Measurements from ENCODE around the gene NTRK2. TPM values are rescaled to one million over a fixed set of nuclear protein-coding genes. Genes with fewer than 3 reads are reported as not detected.

The NTRK2 gene
- total RNA-seq, 3 donors from 2014 or later, result 1.7 to 3.5 (median 2.5) TPM

- intact Hi-C loops (cut with DNase I, micrococcal nuclease), result loop anchor here in 1 of 2 donors (5.0 kb wide), 1 partner anchor 76 kb away; no protein-coding TSS in a partner anchor
- no peak for ATAC-seq
- TF ChIP-seq, protein P1, sequence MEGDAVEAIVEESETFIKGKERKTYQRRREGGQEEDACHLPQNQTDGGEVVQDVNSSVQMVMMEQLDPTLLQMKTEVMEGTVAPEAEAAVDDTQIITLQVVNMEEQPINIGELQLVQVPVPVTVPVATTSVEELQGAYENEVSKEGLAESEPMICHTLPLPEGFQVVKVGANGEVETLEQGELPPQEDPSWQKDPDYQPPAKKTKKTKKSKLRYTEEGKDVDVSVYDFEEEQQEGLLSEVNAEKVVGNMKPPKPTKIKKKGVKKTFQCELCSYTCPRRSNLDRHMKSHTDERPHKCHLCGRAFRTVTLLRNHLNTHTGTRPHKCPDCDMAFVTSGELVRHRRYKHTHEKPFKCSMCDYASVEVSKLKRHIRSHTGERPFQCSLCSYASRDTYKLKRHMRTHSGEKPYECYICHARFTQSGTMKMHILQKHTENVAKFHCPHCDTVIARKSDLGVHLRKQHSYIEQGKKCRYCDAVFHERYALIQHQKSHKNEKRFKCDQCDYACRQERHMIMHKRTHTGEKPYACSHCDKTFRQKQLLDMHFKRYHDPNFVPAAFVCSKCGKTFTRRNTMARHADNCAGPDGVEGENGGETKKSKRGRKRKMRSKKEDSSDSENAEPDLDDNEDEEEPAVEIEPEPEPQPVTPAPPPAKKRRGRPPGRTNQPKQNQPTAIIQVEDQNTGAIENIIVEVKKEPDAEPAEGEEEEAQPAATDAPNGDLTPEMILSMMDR (IDR thresholded peaks at IDR 0.05), result no peak
- H3K4me3 ChIP-seq, result no peak overlapping the region
- H3K36me3 ChIP-seq (ENCODE audit: low read depth), result no peaks in the 10 kb centered on the region
- no peak for DNase-seq
- no peaks in the 10 kb centered on the region for H3K4me1 ChIP-seq (ENCODE audit: low read depth)
- no peaks in the 10 kb centered on the region for H3K9me3 ChIP-seq
These were observed 372.1 kb downstream of the NTRK2 start for GRCh38 chr9:85041466-85042137.

- ATAC-seq, result no peak
- intact Hi-C loops (cut with DNase I, micrococcal nuclease), result loop anchor here in 1 of 2 donors (5.0 kb wide), 1 partner anchor 74 kb away; no protein-coding TSS in a partner anchor
These were observed 373.6 kb downstream of the NTRK2 start for GRCh38 chr9:85042981-85043647.

GRCh38 chr9:85045271-85045670, 375.7 kb downstream of the NTRK2 start:
- H3K4me1 ChIP-seq (ENCODE audit: low read depth), result no peaks in the 10 kb centered on the region
- H3K36me3 ChIP-seq (ENCODE audit: low read depth), result no peaks in the 10 kb centered on the region
- TF ChIP-seq, protein P1 (IDR thresholded peaks at IDR 0.05), result no peak
- DNase-seq (no peak), ATAC-seq (peak; percentile 49)
- H3K9me3 ChIP-seq, result no peaks in the 10 kb centered on the region
- no peak overlapping the region for H3K4me3 ChIP-seq
- intact Hi-C loops (cut with DNase I, micrococcal nuclease), result no loop called here

More at GRCh38 chr9:85042981-85043647, 373.6 kb downstream of the NTRK2 start:
- Histone ChIP-seq H3K4me3 (no peak overlapping the region), H3K9me3 (no peaks in the 10 kb centered on the region), H3K36me3 (ENCODE audit: low read depth) (no peaks in the 10 kb centered on the region), H3K4me1 (ENCODE audit: low read depth) (no peaks in the 10 kb centered on the region)
- no peak for DNase-seq
- TF ChIP-seq, protein P1 (IDR thresholded peaks at IDR 0.05), result no peak

GRCh38 chr9:85046475-85046874, 376.9 kb downstream of the NTRK2 start:
- no peaks in the 10 kb centered on the region for H3K9me3 ChIP-seq
- H3K36me3 ChIP-seq (ENCODE audit: low read depth), result no peaks in the 10 kb centered on the region
- ATAC-seq, result no peak
- no peak for DNase-seq
- no peaks in the 10 kb centered on the region for H3K4me1 ChIP-seq (ENCODE audit: low read depth)
- no peak overlapping the region for H3K4me3 ChIP-seq
- intact Hi-C loops (cut with DNase I, micrococcal nuclease), result no loop called here
- TF ChIP-seq, protein P1 (IDR thresholded peaks at IDR 0.05), result no peak

DNA sequence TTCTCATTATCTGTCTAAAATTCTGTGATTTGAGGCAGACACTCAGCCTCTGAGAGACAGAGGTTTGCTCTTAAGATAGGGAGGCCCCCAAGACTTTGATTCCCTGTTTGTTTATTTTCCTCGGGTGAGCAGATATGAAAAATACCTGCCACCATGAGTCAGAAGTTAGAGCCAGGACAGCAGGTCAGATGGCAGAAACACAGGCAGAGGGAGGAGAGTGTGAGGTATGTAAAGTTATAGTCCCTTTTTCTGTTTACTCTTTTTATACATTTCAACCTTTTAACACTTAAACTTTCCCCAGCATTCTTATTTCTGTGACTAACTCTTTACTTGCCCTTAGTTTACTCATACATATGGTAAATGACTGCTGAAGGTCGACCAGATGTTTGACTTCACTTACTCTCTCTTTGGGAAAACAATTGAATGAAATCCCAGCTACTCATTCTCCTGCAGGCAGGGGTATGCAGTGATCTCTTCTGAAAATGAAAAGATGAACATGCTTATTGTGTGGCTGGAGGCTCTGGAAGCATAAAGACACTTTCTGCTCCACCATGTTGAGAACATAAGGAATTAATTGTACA, 383.8 kb downstream of the NTRK2 start:
- DNase-seq (no peak), ATAC-seq (peak; percentile 26)
- H3K4me1 ChIP-seq (ENCODE audit: low read depth), result no peaks in the 10 kb centered on the region
- TF ChIP-seq, protein P1 (IDR thresholded peaks at IDR 0.05), result no peak
- H3K36me3 ChIP-seq (ENCODE audit: low read depth), result no peaks in the 10 kb centered on the region
- intact Hi-C loops (cut with DNase I, micrococcal nuclease), result no loop called here
- H3K4me3 ChIP-seq, result no peak overlapping the region
- H3K9me3 ChIP-seq, result no peaks in the 10 kb centered on the region

Data from mucosa of descending colon (tissue), 3 donors.